Measurements from ENCODE around the gene UBB. TPM values are rescaled to one million over a fixed set of nuclear protein-coding genes. Genes with fewer than 3 reads are reported as not detected.

Gene UBB
- total RNA-seq, 1 experiment from 2014 or later = 2,970 TPM

- peak; percentile 57 for DNase-seq
- H3K27ac ChIP-seq (ENCODE audit: low read length) = no peak overlapping the region
- H3K4me2 ChIP-seq (ENCODE audit: low read length) = no peak overlapping the region
- H3K4me3 ChIP-seq (ENCODE audit: low read length) = no peak overlapping the region
- CTCF ChIA-PET = interaction anchor here (1.1 to 1.4 kb wide), 2 partner anchors 9 to 93 kb away, joined by 3 to 6 read pairs; no protein-coding TSS in a partner anchor
- H3K9me3 ChIP-seq (ENCODE audit: low read length) = no peaks in the 10 kb centered on the region
- H3K36me3 ChIP-seq (ENCODE audit: low read depth, low read length) = no peaks in the 10 kb centered on the region
- intact Hi-C loops (cut with micrococcal nuclease) = no loop called here
- no TSS peak for BruUV-seq (replicated peaks)
- TF ChIP-seq EZH2phosphoT487 (IDR thresholded peaks at IDR 0.05; ENCODE audit: borderline replicate concordance, low read length) (no peak), EZH2 (IDR thresholded peaks at IDR 0.05; ENCODE audit: low read length, unreplicated experiment) (no peak), CTCF (conservative IDR thresholded peaks at IDR 0.05; ENCODE audit: low read depth, low read length) (peak; percentile 90)
- no peaks in the 10 kb centered on the region for H4K20me1 ChIP-seq (ENCODE audit: low read length)
- H3K4me1 ChIP-seq (ENCODE audit: insufficient read depth, low read length) = no peaks in the 10 kb centered on the region
- POLR2A ChIA-PET (ENCODE audit: unreplicated experiment) = no interaction called here
- H3K9ac ChIP-seq (ENCODE audit: low read length) = no peak overlapping the region
- no peaks in the 10 kb centered on the region for H3K9me2 ChIP-seq (replicated peaks; ENCODE audit: low read length)
- peak; percentile 75 for ATAC-seq
- H2AFZ ChIP-seq (ENCODE audit: low read length) = 0 out of 2 replicates have a peak overlapping the region, but pooled peaks have one; percentile 24
- no peaks in the 10 kb centered on the region for H3K27me3 ChIP-seq (ENCODE audit: low read length)
- no peaks in the 10 kb centered on the region for H3F3A ChIP-seq (ENCODE audit: low read length, unreplicated experiment)
- no peaks in the 10 kb centered on the region for H3K79me2 ChIP-seq (ENCODE audit: low read length)
Measured at GRCh38 chr17:16428098-16428882, 47.4 kb downstream of the UBB start.

GRCh38 chr17:16429083-16429482 is 48.2 kb downstream of the UBB start:
- DNase-seq (no peak), ATAC-seq (no peak)
- H3K9me3 ChIP-seq (ENCODE audit: low read length) = no peaks in the 10 kb centered on the region
- intact Hi-C loops (cut with micrococcal nuclease) = no loop called here
- no peak overlapping the region for H3K9ac ChIP-seq (ENCODE audit: low read length)
- H3K79me2 ChIP-seq (ENCODE audit: low read length) = no peaks in the 10 kb centered on the region
- BruUV-seq (replicated peaks) = no TSS peak
- no peaks in the 10 kb centered on the region for H3F3A ChIP-seq (ENCODE audit: low read length, unreplicated experiment)
- TF ChIP-seq EZH2phosphoT487 (IDR thresholded peaks at IDR 0.05; ENCODE audit: borderline replicate concordance, low read length) (no peak), CTCF (conservative IDR thresholded peaks at IDR 0.05; ENCODE audit: low read depth, low read length) (no peak), EZH2 (IDR thresholded peaks at IDR 0.05; ENCODE audit: low read length, unreplicated experiment) (no peak)
- no peak overlapping the region for H2AFZ ChIP-seq (ENCODE audit: low read length)
- H3K36me3 ChIP-seq (ENCODE audit: low read depth, low read length) = no peaks in the 10 kb centered on the region
- no peaks in the 10 kb centered on the region for H3K27me3 ChIP-seq (ENCODE audit: low read length)
- no peaks in the 10 kb centered on the region for H4K20me1 ChIP-seq (ENCODE audit: low read length)
- no peaks in the 10 kb centered on the region for H3K4me1 ChIP-seq (ENCODE audit: insufficient read depth, low read length)
- no peak overlapping the region for H3K4me3 ChIP-seq (ENCODE audit: low read length)
- H3K9me2 ChIP-seq (replicated peaks; ENCODE audit: low read length) = no peaks in the 10 kb centered on the region
- ChIA-PET POLR2A (ENCODE audit: unreplicated experiment) (no interaction called here), CTCF (no interaction called here)
- no peak overlapping the region for H3K4me2 ChIP-seq (ENCODE audit: low read length)
- H3K27ac ChIP-seq (ENCODE audit: low read length) = no peak overlapping the region

GRCh38 chr17:16430650-16431049 is 49.8 kb downstream of the UBB start:
- Histone ChIP-seq H3K9me2 (replicated peaks; ENCODE audit: low read length) (no peaks in the 10 kb centered on the region), H3K4me1 (ENCODE audit: insufficient read depth, low read length) (no peaks in the 10 kb centered on the region), H3K27me3 (ENCODE audit: low read length) (no peaks in the 10 kb centered on the region), H3F3A (ENCODE audit: low read length, unreplicated experiment) (no peaks in the 10 kb centered on the region), H3K9ac (ENCODE audit: low read length) (no peak overlapping the region), H3K4me3 (ENCODE audit: low read length) (no peak overlapping the region), H3K4me2 (ENCODE audit: low read length) (no peak overlapping the region), H3K36me3 (ENCODE audit: low read depth, low read length) (no peaks in the 10 kb centered on the region), H3K27ac (ENCODE audit: low read length) (no peak overlapping the region), H3K79me2 (ENCODE audit: low read length) (no peaks in the 10 kb centered on the region), H2AFZ (ENCODE audit: low read length) (no peak overlapping the region), H4K20me1 (ENCODE audit: low read length) (no peaks in the 10 kb centered on the region), H3K9me3 (ENCODE audit: low read length) (no peaks in the 10 kb centered on the region)
- intact Hi-C loops (cut with micrococcal nuclease) = no loop called here
- ATAC-seq (no peak), DNase-seq (no peak)
- POLR2A ChIA-PET (ENCODE audit: unreplicated experiment) = no interaction called here
- BruUV-seq (replicated peaks) = no TSS peak
- CTCF ChIA-PET = no interaction called here
- TF ChIP-seq EZH2 (IDR thresholded peaks at IDR 0.05; ENCODE audit: low read length, unreplicated experiment) (no peak), CTCF (conservative IDR thresholded peaks at IDR 0.05; ENCODE audit: low read depth, low read length) (no peak), EZH2phosphoT487 (IDR thresholded peaks at IDR 0.05; ENCODE audit: borderline replicate concordance, low read length) (no peak)
